ENCODE data around the gene SHROOM2.

GRCh38 chrX:9927698-9928482 is 141.7 kb downstream of the SHROOM2 start:
- no peak for TF ChIP-seq POLR2A (IDR thresholded peaks at IDR 0.05; ENCODE audit: low read depth, low read length)
- TF ChIP-seq CTCF (conservative IDR thresholded peaks at IDR 0.05; ENCODE audit: low read depth, low read length) = no peak
- no peak for TF ChIP-seq RAD21 (IDR thresholded peaks at IDR 0.05; ENCODE audit: low read length)
